Epidermal melanocyte (primary cell): ENCODE data around the gene PSMB9.

Experiments used
- DNase-seq: peaks from one replicate; pipeline ENCODE4 v3.0.0; 2011; ENCODE audit warnings: low spot score; ENCODE audit not compliant: insufficient read length

PSMB9 gene

DNA sequence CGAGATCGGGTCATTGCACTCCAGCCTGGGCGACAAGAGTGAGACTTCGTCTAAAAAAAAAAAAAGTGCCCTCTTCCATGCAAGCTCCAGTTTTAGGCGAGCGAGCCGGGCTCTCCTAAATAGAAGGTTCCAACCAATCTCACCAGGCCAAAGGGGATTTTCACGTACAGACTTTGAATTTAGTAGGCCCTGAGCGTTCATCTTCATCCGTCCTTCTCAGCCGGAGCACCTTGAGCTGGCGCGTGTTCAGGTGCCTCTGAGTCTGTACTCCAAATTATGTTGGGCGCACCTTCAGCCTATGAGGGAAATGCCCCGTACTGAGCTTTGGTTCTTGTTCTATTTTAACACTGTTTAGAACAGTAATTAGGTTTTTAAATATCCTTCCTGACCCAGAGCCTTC is 14.6 kb upstream of the PSMB9 start:
- no peak for DNase-seq

DNA sequence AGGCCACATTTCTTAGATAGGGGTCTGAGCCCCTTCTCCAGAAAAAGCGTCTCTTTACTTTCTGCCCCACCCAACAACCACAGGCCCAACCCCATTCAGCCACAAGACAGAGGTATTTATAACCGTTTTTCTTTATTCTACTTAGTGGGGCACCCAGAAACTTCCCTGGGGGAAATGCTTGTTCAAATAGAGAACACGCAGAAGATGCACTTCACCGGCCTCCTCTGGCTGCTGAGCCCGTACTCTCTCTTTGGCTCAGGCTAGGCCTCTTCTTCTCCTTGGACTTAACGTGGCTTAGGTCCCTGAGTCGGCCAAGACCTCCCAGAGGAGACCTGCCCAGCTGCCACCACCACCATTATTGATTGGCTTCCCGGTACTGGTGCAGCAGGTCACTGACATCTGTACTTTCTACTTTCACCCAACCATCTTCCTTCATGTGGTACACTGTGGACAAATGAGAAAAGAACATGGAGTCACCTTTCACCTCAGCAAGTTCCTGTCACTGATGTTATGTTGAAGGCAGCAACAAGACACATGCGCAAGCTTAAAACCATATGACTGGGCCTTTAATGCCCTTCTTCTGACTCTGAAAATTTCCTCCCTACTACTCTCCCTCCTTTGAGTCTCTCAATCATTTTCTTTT is 13.3 kb upstream of the PSMB9 start:
- DNase-seq, result no peak

DNA sequence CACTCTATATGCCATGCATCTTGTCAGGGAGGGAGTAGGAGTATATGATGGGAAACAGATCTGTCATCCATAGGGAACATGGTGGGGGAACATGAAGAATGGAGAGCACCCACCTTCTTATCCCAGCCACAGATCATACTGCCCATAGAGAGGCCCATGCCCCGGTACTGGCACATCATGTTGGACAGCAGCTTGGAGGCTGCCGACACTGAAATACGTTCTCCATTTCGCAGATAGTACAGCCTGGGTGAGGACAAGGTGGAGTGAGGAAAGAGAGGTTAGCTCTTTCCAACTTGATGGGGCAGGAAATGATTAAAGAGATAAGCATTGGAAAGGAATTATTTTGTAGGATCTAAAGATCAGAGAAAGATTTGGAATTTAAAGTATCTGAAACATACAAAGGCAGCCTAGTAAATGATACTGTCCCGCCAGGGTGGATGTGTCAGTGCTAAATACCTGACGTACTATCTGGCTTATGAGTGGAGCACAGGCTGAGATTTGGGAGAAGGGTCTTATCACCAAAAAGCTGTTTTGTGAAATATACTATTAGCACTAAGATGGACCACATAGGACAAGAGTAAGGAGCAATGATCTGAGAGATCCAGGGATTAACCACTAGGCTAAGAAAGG is 11.9 kb upstream of the PSMB9 start:
- no peak for DNase-seq

DNA sequence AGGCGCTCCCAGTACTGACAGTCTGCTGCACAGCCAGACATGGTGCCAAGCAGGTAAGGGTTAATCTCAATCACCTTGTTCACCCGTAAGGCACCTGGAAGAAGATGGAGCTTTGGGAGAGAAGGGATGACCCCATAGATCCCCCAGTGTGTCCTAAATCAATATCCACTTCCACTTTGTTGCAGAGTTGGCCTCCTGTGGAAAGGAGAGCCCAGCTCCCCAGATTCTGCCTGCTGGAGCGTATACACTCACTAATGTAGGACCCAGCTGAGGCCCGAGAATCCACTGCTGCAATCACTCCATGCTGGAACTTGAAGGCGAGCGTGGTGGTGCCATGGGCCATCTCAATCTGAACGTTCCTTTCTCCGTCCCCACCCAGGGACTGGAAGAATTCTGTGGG is 11.3 kb upstream of the PSMB9 start:
- DNase-seq, result no peak

DNA sequence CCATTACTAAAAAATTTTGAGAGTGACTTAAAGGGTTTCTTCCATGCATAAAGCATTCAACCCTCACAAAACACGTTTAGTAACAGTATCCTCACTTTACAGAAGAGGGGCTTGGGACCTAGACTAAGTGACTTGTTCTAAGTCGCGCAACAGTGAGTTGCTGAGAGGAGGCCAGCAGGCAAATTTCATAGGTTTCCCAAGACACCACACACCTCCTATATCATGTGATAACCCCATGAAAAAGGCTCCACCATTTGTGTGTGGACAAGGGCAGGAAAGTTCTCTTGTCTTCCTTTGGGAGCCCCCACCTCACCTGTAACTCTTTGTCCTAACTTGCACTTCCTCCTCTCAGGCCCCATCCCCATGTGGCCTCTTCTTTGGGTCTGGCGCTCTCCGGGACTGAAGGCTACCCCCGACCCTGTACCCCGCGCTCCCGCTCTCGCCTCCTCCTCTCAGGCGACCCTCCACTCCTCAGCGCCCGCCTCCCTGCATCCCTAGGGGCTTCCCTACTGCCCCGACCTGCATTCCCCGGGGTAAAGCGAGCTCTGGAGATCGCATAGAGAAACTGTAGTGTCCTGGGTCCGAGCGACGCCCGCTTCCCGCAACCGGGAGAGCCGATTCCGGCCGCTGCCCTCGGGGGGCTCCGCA is 10.5 kb upstream of the PSMB9 start:
- DNase-seq, result no peak

DNA sequence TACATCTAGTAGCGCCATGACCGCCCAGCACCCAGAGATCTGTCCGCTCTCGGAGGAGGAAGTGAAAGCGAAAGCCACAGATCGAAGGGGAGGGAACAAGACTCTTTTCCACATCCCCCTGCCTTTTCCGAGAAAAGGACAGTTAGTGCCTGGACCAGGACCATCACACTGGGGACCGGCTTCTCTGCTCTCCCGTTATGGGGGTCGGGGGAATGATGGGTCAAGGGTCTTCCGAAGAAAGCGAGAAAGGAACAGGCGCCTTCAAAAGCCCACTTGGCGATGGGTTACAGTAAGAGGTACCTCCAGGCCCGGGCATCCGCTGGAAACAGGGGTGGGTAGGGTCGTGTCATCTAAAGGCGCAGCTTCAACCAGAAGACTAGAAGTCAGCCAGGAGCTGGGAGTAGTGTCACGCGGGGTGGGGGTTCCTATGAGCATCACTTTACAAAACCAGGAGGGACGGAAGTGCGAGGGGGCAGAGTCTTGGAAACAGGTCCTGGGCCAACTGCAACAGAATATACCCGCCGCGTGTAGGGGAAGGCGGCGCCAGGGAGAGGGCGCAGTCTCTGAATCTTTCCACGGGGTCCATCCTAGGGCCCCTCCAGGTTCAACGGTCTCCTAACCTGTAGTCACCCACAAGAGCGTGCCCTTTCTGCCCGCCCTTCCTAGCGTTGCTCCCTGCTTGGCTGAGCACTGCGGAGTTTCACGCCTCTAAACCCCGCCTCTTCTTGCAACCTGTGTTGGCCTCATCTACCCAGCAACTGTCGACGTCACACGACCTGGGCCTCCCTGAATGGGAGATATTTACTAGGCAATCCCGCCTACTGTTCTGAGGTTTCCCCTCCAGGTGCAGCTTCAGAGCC is 9.8 kb upstream of the PSMB9 start, which contains the start of gene PSMB8:
Gene PSMB8, minus strand, starts transcription at position 69 of the 860 bp plus-strand sequence. Its CDS starts 51 bp downstream, at position 18.
- DNase-seq, result peak; percentile 68

DNA sequence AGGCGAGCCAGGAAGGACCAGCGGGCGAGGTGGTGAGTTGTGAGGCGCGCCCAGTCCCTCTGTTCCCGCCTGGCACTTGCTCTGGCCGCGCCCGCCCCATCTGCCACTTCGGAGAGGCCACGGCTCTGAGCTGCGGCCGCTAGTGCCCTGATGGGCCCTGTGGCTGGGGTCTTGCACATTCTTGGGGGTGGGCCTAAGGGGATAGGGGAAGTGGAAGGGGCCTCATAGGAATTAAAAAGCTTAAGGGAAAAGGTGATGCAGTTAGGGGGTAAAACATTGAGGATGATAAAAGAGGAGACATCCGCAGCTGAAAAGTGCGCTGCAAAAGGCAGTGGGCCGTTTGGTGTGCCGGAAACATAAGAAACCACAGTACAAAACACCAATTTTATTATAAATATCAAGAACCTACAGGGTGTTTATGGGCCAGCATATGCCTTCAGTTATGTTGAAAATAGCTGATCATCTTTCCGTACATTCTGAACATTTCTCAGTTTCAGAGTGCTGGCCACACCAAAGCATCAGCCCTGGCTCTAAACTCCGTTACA is 9.1 kb upstream of the PSMB9 start:
- DNase-seq, result no peak

DNA sequence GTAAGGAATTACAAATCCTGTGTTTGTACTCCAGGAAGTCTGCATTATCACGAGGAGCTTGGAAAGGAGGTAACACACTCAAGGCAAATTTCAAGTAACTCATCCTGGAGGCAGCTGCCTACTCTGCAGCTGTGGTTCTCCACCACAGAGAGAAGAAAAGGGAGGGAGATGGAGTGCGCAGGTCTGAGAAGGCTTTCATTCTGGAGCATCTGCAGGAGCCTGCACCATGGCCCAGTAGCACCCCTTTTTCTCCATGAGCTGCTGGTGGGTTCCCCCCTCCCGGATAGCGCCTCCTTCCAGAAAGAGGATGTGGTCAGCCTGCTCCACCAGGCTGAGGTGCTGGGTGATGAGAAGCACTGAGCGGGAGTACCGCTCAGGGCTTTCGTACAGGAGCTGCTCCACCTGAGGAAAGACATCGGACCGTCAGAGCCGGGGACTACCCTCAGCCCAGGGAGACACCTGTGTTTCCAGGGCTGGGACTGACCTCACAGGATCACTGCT is 8.6 kb upstream of the PSMB9 start:
- DNase-seq, result no peak

DNA sequence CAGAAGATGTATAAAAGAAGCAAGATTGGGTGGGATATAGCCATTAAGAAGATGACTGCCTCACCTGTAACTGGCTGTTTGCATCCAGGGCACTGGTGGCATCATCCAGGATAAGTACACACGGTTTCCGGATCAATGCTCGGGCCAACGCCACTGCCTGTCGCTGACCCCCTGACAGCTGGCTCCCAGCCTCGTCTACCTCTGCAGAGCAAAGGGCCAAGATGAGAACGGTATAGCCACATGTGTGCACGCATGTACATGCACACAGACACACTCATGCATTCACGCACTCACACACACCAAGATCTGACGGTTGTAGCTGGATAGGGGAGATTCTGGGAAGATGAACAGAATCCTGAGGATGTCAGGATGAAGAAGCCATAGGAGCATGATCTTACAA is 7.0 kb upstream of the PSMB9 start:
- DNase-seq, result no peak

DNA sequence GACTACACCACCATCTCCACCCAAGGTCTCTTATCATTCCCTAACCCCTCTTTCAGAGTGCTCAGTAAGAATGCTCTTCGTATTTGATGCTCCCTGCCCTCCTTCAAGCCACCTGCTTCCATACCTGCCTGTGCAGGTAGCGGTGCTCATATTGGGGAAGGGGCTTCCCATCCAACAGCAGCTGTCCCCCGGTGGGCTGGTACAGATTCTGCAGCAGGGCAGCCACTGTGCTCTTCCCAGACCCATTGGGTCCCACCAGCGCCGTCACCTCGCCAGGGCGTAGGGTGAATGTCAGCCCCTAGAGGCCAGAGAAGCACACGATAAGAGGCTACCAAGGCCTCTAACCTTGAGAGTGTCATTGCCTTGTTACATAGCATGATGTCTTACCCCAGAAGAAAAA is 6.2 kb upstream of the PSMB9 start:
- no peak for DNase-seq

DNA sequence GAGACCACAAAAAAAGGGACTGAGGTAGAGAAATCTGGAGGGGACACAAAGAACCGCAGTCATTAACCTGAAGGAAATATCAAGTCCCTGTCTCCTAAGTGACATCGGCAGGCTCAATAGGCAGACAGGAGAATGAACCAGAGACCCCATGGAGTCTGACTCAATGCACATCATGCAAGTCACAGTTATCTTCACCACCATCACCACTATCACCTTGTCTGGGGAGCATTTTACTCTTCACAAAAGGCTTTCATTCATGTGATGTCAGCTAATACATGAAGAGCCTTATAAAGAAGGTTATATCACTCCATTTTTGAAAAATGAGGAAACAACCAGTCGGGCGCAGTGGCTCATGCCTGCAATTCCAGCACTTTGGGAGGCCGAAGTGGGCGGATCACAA is 4.9 kb upstream of the PSMB9 start:
- DNase-seq, result no peak

DNA sequence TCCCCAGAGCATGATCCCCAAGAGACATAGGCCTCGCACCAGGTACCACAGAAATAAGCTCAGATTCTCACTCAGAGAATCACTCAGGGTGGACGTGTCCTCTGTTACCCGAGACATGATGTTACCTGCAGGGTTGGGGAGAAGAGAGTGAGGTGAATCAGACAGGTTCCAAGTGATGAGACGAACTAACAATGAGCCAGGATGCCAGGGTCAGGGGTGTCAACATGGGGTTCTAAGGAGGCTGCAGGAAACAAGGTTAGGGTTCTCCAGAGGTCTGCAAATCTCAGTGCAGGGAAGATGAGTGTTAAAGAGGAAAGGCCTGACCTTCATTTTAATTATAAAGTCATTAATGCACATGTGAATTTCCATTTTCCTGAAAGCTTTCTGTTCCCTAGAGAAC is 3.0 kb upstream of the PSMB9 start:
- DNase-seq, result no peak

DNA sequence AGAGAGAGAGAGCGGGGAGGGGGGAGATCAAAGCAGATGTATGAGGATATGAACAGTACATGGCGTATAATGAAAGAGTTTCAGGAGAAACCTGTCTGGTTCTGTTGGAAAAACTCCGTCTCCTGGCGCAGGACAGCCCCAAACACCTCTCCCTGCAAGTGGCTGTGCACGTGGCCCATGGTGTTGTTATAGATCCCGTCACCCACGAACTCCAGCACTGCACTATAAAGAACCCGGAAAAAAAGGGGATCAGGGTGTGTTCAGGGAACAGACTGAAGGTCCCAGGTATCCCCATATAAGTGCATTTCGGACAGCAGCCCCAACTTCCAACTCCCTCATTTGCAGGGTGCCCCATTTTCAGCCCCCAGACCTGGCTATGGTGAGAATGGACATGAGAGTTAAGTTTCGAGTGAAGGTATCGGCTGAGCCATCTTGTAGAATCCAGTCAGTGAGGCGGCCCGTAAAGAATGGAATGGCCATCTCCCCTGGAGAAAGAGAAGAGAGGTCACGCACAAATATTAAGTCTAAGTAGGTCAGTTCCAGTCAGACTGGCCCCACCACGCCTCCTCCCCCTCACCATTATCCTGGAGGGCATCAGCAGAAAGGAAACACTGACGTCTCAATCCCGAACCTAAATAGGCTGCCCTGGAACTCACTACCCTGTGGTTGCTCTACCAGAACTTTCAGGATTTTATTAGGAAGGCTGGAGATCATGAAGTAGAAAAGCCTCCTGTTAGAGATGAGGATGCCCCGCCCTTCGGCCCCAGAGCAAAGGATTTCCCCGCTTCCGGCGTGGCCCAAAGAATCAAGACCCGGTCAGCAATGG is 1.8 kb upstream of the PSMB9 start:
- peak; percentile 22 for DNase-seq

DNA sequence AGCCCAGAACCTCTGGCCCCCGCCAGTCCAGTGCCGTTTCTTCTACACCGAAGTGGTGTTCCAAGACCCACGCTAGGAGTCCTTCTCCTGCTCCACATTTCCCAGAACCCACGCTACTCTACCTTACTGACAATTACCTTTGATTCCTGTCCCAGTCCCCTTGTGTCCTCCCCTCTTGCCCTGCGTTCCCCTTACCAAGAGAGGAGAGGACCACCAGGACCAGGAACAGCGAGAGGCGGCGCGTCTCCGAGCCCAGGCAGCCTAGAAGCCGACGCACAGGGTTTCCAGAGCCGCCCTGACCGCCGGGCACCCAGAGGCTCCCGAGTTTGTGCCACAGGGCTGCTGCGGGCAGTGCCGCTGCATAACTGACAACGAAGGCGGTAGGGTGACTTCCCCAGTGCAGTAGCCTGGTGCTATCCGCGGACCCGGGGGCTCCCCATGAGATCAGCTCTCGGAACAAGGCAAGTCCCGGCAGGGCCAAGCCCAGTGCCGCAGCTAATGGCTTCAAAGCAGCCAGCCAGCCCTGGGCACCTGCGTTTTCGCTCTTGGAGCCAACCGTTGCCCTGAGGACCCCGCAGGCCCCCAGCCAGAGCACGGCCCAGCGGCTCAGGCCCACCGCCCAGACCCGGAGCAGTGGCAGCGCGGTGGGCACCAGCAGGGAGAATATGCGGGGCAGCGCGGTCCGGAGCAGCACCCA is 1.0 kb upstream of the PSMB9 start:
- DNase-seq, result no peak

DNA sequence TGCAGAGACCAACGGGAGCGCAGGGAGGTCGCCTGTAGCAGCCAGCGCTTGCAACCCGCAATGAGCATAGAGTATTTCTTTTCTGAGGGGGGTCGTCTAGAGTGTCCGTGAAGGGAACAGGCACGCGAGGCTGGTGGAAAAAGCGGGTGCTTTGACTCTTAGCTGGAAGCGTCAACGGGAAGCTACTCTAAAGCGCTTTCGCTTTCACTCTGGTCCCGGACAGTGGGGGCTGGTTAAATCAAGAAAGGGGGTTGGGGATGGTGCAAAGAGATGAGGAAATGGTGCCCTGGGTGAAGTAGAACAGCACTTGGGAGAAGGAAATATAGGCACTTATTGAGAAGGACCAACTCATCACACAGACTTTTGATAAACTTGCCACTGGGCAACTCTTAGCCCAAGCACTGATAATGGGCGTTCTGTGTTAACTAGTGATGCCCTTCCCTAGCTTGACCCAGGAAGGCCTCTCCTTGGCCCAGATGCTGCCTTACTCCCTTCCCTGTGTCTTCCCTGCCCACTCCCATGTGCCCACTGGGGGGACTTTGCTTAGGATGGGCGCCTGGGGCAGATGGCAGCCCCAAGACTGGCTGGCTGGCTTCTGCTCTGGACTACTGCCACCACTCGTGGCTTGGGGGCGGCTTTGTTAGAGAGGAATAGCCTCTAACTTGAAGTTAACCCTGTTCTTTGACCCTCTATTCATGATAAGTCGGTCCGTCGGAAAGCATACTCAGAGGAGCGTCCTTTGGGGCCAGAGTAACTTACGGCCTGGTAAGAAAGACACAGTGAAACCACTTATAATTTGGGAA is 585 bp downstream of the PSMB9 start:
- peak; percentile 26 for DNase-seq

DNA sequence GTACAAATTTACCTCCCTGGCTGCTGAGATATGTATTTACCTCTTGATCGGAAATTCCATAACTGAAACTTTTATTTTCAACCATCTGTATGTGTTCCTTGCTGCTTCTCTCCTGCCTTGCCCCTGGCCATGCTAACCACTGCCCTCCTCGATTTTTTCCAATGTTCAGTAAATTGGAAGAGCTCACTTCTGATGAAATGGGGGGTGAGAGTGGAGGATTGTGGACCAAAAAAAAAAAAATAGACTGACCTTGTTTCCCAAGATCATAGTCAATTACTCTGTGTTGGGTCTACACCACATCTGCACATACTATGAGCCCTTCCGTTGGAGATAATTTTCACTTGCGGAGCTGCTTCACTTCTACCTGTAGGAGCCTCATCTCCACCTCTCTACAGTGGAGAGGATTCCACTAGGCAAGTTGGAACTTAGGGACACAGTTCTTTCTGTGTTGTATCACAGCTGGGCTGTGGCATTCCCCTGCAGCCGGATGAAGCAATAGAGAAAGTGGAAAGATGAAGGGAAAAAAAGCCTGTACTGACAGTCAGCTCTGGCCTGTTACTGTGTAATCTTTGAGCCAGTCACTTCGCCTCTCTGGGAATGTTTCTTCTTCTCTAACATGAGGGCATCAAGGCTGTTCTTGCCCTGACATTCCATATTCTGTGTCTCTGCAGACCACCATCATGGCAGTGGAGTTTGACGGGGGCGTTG is 1.6 kb downstream of the PSMB9 start:
- DNase-seq, result no peak

DNA sequence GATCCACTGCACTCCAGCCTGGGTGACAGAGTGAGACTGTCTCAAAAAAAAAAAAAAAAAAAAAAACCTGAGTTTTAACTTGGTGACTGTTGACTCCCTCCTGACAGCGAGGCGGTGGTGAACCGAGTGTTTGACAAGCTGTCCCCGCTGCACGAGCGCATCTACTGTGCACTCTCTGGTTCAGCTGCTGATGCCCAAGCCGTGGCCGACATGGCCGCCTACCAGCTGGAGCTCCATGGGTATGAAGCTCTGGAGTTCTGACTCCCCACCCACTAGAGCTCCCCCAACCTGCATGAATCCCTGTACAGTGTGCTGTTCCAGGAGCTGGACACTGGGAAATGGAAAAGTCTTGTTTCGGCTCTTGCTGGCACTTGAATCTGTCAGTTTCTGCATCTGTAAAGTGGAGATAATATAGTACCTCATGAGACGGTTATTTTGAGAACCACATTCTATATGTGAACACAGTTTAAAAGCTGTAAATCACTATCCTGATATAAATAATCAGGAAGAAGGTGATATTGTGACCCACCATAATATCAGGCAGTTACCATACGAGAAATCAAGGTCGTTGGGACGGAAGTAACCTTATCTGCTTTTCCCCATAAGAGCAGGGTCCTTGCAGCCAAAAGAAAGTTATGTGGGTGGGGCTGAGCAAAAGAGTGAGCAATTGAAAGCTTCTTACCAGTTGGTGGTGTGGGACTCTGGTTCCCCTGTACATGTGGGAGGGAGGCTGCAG is 3.3 kb downstream of the PSMB9 start:
- no peak for DNase-seq

DNA sequence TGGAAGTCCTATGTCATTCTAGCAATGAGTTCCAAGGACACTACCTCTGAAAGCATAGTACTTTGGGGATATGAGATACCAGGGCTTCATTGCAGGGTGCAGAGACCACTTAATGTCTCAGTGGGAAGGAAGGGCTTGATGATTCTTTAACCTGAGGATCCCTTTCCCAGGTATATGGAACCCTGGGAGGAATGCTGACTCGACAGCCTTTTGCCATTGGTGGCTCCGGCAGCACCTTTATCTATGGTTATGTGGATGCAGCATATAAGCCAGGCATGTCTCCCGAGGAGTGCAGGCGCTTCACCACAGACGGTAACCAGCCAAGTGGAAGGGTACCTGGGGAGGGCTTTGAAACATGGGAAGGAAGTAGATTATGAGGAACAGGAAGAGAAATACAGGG is 4.2 kb downstream of the PSMB9 start:
- no peak for DNase-seq
